WERI-Rb-1 (cell line): ENCODE data around the gene MADD.

Experiments
- DNase-seq: peaks from one replicate; pipeline ENCODE4 v3.0.0-alpha.2; 2020
- H3K27ac ChIP-seq: fragments of 250-450 bp; sonication (Bioruptor Pico); 2 replicates; pipeline ENCODE4 v1.5.1; 2020; ENCODE audit warnings: mild to moderate bottlenecking, moderate library complexity
- H3K27me3 ChIP-seq: fragments of 250-450 bp; sonication (Bioruptor Pico); 2 replicates; pipeline ENCODE4 v1.5.1; 2021; ENCODE audit warnings: mild to moderate bottlenecking, low read depth, moderate library complexity; ENCODE audit not compliant: insufficient read depth, severe bottlenecking
- H3K36me3 ChIP-seq: fragments of 250-450 bp; sonication (Bioruptor Pico); 2 replicates; pipeline ENCODE4 v1.5.1; 2020; ENCODE audit warnings: mild to moderate bottlenecking, moderate library complexity
- H3K4me3 ChIP-seq: 2 replicates; pipeline ENCODE4 v1.5.1; 2011; ENCODE audit warnings: low read depth, mild to moderate bottlenecking, control low read depth, low read length
- H3K9me3 ChIP-seq: fragments of 250-450 bp; sonication (Bioruptor Pico); 2 replicates; pipeline ENCODE4 v1.5.1; 2021; ENCODE audit warnings: mild to moderate bottlenecking, moderate library complexity; ENCODE audit not compliant: severe bottlenecking
- CTCF ChIP-seq: IDR thresholded peaks from 2 replicates; pipeline ENCODE4 v1.5.1; 2011; ENCODE audit warnings: low read depth, mild to moderate bottlenecking, control low read depth, inconsistent platforms, low read length

Gene MADD

GRCh38 chr11:47369676-47370075, 99.7 kb downstream of the MADD start:
- Histone ChIP-seq H3K27ac (no peak overlapping the region), H3K4me3 (no peak overlapping the region), H3K27me3 (no peaks in the 10 kb centered on the region), H3K36me3 (no peaks in the 10 kb centered on the region), H3K9me3 (no peaks in the 10 kb centered on the region)
- no peak for DNase-seq
- TF ChIP-seq CTCF, result no peak

- Histone ChIP-seq H3K9me3 (no peaks in the 10 kb centered on the region), H3K4me3 (no peak overlapping the region), H3K36me3 (no peaks in the 10 kb centered on the region), H3K27me3 (no peaks in the 10 kb centered on the region), H3K27ac (no peak overlapping the region)
- DNase-seq, result no peak
- no peak for TF ChIP-seq CTCF
Observed at GRCh38 chr11:47372422-47372821, 102.5 kb downstream of the MADD start.

GRCh38 chr11:47373876-47374719, 104.2 kb downstream of the MADD start:
- H3K36me3 ChIP-seq, result no peaks in the 10 kb centered on the region

GRCh38 chr11:47374720-47375019, 104.7 kb downstream of the MADD start:
- no peak for TF ChIP-seq CTCF
- no peaks in the 10 kb centered on the region for H3K27me3 ChIP-seq
- no peaks in the 10 kb centered on the region for H3K36me3 ChIP-seq
- H3K27ac ChIP-seq, result no peak overlapping the region
- no peak overlapping the region for H3K4me3 ChIP-seq
- H3K9me3 ChIP-seq, result no peaks in the 10 kb centered on the region
- DNase-seq, result no peak

More at GRCh38 chr11:47373876-47374719, 104.2 kb downstream of the MADD start:
- Histone ChIP-seq H3K27ac (no peak overlapping the region), H3K9me3 (no peaks in the 10 kb centered on the region), H3K27me3 (no peaks in the 10 kb centered on the region), H3K4me3 (no peak overlapping the region)
- TF ChIP-seq CTCF, result peak; percentile 98
- peak; percentile 85 for DNase-seq

GRCh38 chr11:47375020-47375419, 105.1 kb downstream of the MADD start:
- DNase-seq, result no peak
- H3K4me3 ChIP-seq, result no peak overlapping the region
- no peaks in the 10 kb centered on the region for H3K36me3 ChIP-seq
- H3K27ac ChIP-seq, result no peak overlapping the region
- TF ChIP-seq CTCF, result no peak
- no peaks in the 10 kb centered on the region for H3K9me3 ChIP-seq
- H3K27me3 ChIP-seq, result no peaks in the 10 kb centered on the region
